ENCODE results near the gene NUAK1.

The NUAK1 gene

DNA sequence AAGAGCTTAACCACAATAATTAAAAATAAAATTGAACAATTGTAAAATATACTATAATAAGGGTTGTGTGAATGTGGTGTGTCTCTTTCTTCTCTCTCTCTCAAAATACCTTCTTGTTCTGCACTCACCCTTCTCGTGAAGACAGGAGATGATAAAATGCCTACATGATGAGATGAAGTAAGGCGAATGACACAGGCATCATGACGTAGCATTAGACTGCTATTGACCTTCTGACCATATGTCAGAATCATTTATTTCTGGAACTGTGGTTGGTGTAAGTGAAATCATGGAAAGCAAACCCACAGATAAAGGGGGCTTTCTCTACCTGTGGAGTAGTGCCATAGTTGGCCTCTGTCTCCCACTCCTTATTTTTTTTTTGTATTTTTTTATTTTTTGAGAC, 37.8 kb upstream of the NUAK1 start:
- Histone ChIP-seq H3K4me3 (ENCODE audit: low read length) (no peak overlapping the region), H3K4me1 (ENCODE audit: low read length) (no peaks in the 10 kb centered on the region), H3K9me3 (ENCODE audit: insufficient read depth, low read length) (no peaks in the 10 kb centered on the region), H3K27ac (ENCODE audit: low read length) (no peak overlapping the region), H4K20me1 (ENCODE audit: insufficient read depth, low read length) (no peaks in the 10 kb centered on the region), H3K36me3 (replicated peaks; ENCODE audit: low read depth, low read length) (no peaks in the 10 kb centered on the region), H3K79me2 (ENCODE audit: low read length) (no peaks in the 10 kb centered on the region), H3K4me2 (ENCODE audit: low read length) (no peak overlapping the region), H3K27me3 (ENCODE audit: low read depth, low read length) (peaks cover 9% of the 10 kb centered on the region), H3K9ac (ENCODE audit: low read length) (no peak overlapping the region), H2AFZ (ENCODE audit: low read depth, low read length) (no peak overlapping the region)
- TF ChIP-seq EZH2phosphoT487 (IDR thresholded peaks at IDR 0.05; ENCODE audit: low read depth), result no peak
- TF ChIP-seq, protein P1, sequence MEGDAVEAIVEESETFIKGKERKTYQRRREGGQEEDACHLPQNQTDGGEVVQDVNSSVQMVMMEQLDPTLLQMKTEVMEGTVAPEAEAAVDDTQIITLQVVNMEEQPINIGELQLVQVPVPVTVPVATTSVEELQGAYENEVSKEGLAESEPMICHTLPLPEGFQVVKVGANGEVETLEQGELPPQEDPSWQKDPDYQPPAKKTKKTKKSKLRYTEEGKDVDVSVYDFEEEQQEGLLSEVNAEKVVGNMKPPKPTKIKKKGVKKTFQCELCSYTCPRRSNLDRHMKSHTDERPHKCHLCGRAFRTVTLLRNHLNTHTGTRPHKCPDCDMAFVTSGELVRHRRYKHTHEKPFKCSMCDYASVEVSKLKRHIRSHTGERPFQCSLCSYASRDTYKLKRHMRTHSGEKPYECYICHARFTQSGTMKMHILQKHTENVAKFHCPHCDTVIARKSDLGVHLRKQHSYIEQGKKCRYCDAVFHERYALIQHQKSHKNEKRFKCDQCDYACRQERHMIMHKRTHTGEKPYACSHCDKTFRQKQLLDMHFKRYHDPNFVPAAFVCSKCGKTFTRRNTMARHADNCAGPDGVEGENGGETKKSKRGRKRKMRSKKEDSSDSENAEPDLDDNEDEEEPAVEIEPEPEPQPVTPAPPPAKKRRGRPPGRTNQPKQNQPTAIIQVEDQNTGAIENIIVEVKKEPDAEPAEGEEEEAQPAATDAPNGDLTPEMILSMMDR (IDR thresholded peaks at IDR 0.05; ENCODE audit: low read depth, low read length), result no peak

DNA sequence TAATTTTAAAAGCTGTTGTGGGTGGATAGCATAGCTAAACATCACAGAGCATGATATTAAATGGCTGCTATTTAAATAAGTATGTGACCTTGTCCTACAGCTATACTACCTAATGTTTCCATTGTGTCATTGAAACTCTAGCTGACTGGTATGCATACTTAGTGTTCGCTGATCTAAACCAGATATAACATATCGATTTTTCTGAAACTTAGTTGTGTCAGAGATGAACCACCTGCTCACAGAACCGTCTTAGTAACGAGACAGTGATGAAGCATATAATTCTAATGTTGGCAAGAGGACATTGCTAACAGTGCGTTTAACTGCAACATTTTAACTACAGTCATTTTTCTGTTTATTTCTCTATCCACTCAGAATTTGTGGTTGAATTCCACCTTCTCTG, 36.1 kb upstream of the NUAK1 start:
- H3K4me1 ChIP-seq (ENCODE audit: low read length), result no peaks in the 10 kb centered on the region
- no peak overlapping the region for H3K27ac ChIP-seq (ENCODE audit: low read length)

DNA sequence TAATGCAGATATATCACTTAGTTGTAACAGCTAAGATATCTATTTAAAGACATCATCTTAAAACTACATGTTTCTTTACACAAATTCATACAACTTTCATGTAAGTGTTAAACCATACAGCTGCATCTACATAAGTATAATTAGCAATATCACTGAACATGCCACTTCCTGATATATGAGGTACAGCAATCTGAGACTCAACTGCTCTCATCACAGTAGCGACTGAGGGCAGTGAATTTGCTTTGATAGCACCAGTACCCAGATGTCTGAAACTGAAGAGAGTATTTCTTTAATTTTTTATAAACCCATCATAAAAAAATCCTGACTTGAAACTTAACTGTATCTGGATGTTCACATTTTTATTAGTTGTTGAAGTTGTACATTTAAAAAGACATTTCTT, 34.7 kb upstream of the NUAK1 start:
- H3K4me2 ChIP-seq (ENCODE audit: low read length), result no peak overlapping the region
- TF ChIP-seq EZH2phosphoT487 (IDR thresholded peaks at IDR 0.05; ENCODE audit: low read depth), result no peak
- TF ChIP-seq, protein P1 (IDR thresholded peaks at IDR 0.05; ENCODE audit: low read depth, low read length), result no peak
- no peak overlapping the region for H3K9ac ChIP-seq (ENCODE audit: low read length)

More for the DNA sequence above, 36.1 kb upstream of the NUAK1 start:
- H3K9ac ChIP-seq (ENCODE audit: low read length), result no peak overlapping the region
- no peak overlapping the region for H2AFZ ChIP-seq (ENCODE audit: low read depth, low read length)
- TF ChIP-seq, protein P1 (IDR thresholded peaks at IDR 0.05; ENCODE audit: low read depth, low read length), result no peak
- TF ChIP-seq EZH2phosphoT487 (IDR thresholded peaks at IDR 0.05; ENCODE audit: low read depth), result no peak
- H3K79me2 ChIP-seq (ENCODE audit: low read length), result no peaks in the 10 kb centered on the region
- peaks cover 19% of the 10 kb centered on the region for H3K27me3 ChIP-seq (ENCODE audit: low read depth, low read length)
- H3K9me3 ChIP-seq (ENCODE audit: insufficient read depth, low read length), result no peaks in the 10 kb centered on the region
- H3K4me2 ChIP-seq (ENCODE audit: low read length), result no peak overlapping the region
- H3K36me3 ChIP-seq (replicated peaks; ENCODE audit: low read depth, low read length), result no peaks in the 10 kb centered on the region
- H3K4me3 ChIP-seq (ENCODE audit: low read length), result no peak overlapping the region
- no peaks in the 10 kb centered on the region for H4K20me1 ChIP-seq (ENCODE audit: insufficient read depth, low read length)

DNA sequence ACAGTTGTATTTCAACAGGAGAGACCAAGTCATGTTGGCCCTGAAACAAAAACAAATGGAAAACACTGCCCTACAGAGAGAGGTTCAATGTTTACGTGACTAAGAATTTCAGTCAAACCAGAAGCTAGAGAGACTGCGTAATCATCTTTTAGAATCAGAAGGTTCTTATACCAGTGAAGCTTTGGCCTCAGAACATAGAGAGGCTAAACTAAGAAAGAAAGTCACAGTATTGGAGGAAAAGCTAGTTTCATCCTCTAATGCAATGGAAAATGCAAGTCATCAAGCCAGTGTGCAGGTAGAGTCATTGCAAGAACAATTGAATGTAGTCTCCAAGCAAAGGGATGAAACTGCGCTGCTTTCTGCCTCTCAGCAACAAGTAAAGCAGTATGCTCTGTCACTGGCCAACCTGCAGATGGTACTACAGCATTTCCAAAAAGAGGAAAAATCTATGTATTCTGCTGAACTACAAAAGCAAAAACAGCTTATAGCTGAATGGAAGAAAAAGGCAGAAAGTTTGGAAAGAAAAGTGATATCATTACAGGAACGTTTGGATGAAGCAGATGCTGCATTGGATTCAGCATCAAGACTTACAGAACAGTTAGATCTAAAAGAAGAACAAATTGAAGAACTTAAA, 32.5 kb upstream of the NUAK1 start:
- TF ChIP-seq EZH2phosphoT487 (IDR thresholded peaks at IDR 0.05; ENCODE audit: low read depth), result no peak
- TF ChIP-seq, protein P1 (IDR thresholded peaks at IDR 0.05; ENCODE audit: low read depth, low read length), result no peak; the same call in 1 of the 2 replicates
- H3K4me2 ChIP-seq (ENCODE audit: low read length), result no peak overlapping the region
- no peak overlapping the region for H3K4me3 ChIP-seq (ENCODE audit: low read length)
- no peaks in the 10 kb centered on the region for H3K9me3 ChIP-seq (ENCODE audit: insufficient read depth, low read length)
- no peaks in the 10 kb centered on the region for H4K20me1 ChIP-seq (ENCODE audit: insufficient read depth, low read length)
- H2AFZ ChIP-seq (ENCODE audit: low read depth, low read length), result no peak overlapping the region
- no peak overlapping the region for H3K9ac ChIP-seq (ENCODE audit: low read length)
- H3K79me2 ChIP-seq (ENCODE audit: low read length), result no peaks in the 10 kb centered on the region
- H3K27ac ChIP-seq (ENCODE audit: low read length), result no peak overlapping the region
- H3K36me3 ChIP-seq (replicated peaks; ENCODE audit: low read depth, low read length), result no peaks in the 10 kb centered on the region
- no peaks in the 10 kb centered on the region for H3K4me1 ChIP-seq (ENCODE audit: low read length)
- peaks cover 19% of the 10 kb centered on the region for H3K27me3 ChIP-seq (ENCODE audit: low read depth, low read length)

More for the DNA sequence above, 34.7 kb upstream of the NUAK1 start:
- no peaks in the 10 kb centered on the region for H3K9me3 ChIP-seq (ENCODE audit: insufficient read depth, low read length)
- no peaks in the 10 kb centered on the region for H4K20me1 ChIP-seq (ENCODE audit: insufficient read depth, low read length)
- H3K27ac ChIP-seq (ENCODE audit: low read length), result no peak overlapping the region
- no peak overlapping the region for H3K4me3 ChIP-seq (ENCODE audit: low read length)
- no peaks in the 10 kb centered on the region for H3K79me2 ChIP-seq (ENCODE audit: low read length)
- H2AFZ ChIP-seq (ENCODE audit: low read depth, low read length), result no peak overlapping the region
- no peaks in the 10 kb centered on the region for H3K36me3 ChIP-seq (replicated peaks; ENCODE audit: low read depth, low read length)
- peaks cover 19% of the 10 kb centered on the region for H3K27me3 ChIP-seq (ENCODE audit: low read depth, low read length)
- no peaks in the 10 kb centered on the region for H3K4me1 ChIP-seq (ENCODE audit: low read length)

Measured in OCI-LY3 (cell line).